Motor neuron (in vitro differentiated cells): Measurements from ENCODE around the gene SLC22A13. TPM values are rescaled to one million over a fixed set of nuclear protein-coding genes. Genes with fewer than 3 reads are reported as not detected.

ENCODE experiments used
- ATAC-seq, 8 experiments: fragments of 200-7000 bp; cut with Tn5 transposase; replicated peaks in 6 of 8; 2 replicates each; pipeline ENCODE4 v1.8.0; 2021; ENCODE audit warnings: mild to moderate bottlenecking in 8 of 8, moderate library complexity in 8 of 8
- H3K27ac ChIP-seq, 2 donors: fragments of 250-450 bp; sonication (Bioruptor Pico); 2 replicates each; pipeline ENCODE4 v1.9.0; 2021; ENCODE audit warnings: antibody characterized with exemption in 2 of 2, mild to moderate bottlenecking in 2 of 2, moderate library complexity in 1 of 2
- H3K4me1 ChIP-seq, 2 donors: fragments of 250-450 bp; sonication (Bioruptor Pico); replicated peaks in 1 of 2; 2 replicates each; pipeline ENCODE4 v1.6.1; 2021; ENCODE audit warnings: antibody characterized with exemption in 2 of 2, mild to moderate bottlenecking in 2 of 2, moderate library complexity in 1 of 2
- H3K4me3 ChIP-seq, 5 donors: fragments of 250-450 bp; sonication (Bioruptor Pico); 2 replicates each; pipeline ENCODE4 v1.9.0; 2021; ENCODE audit warnings: antibody characterized with exemption in 5 of 5, mild to moderate bottlenecking in 5 of 5, moderate library complexity in 4 of 5
- WGBS, 10 experiments: fragments of 450-650 bp; shearing (Covaris generic); methylation state at CpG; one replicate each; pipeline ENCODE4 v1.0.0; 2022; 5-methylcytosine and 5-hydroxymethylcytosine counted together
- in situ Hi-C, 9 experiments: fragments of 400-800 bp; cut with MboI; loops; one replicate each; pipeline ENCODE4 v1.15.0; 2021; ENCODE audit warnings: low sequenced_read_pairs in 9 of 9, low pct_unique_long_range_greater_than_20kb in 2 of 9; ENCODE audit not compliant: unreplicated experiment in 9 of 9
- total RNA-seq, 8 experiments: library from RNA; unstranded; fragments of 300-600 nt; gene quantifications; 2 replicates each; pipeline versions ENCODE4 v1.2.3 to v1.2.4, GENCODE V29; 2022

The SLC22A13 gene
- total RNA-seq, 8 experiments from 2014 or later, result 0.13 to 1.0 (median 0.36) TPM; not detected in 1

DNA sequence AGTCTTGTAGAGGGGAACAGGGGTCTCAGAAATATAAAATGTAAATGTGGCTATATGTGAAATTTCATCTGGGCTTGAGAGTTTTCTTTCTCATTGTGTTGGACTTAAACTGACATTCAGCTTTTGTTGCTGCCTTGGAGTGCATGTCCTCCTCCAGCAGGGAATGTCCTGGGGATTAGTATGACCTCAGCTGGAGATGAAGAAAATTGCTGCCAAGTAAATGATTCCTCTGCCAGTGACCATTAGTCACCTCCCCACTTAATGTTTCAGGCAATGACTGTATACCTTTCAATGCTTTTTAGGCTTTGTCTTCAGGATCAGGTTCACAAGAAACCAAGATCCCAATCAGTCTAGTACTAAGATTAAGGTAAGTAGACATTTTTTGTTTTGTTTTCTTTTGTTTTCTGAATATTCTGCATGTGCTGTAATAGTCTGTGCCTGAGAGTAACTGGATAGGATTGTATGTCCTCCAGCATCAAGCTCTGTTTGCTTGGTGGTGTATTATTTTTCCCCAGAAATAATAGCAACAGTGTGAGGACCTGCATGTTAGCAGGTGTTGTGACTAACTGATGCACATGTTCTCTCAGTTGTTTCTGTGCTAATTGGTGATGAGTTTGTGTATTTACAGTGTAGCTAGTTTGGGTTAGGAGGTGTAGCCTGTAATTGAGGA lies 18.1 kb upstream of the SLC22A13 start:
- in situ Hi-C loops, result no loop called here
- Histone ChIP-seq H3K4me1 (peaks cover 0 to 2% of the 10 kb centered on the region in 2 donors), H3K27ac (no peak overlapping the region), H3K4me3 (no peak overlapping the region)
- ATAC-seq, result peak in 7 of 8 experiments; percentile 46 to 100 (median 90)

DNA sequence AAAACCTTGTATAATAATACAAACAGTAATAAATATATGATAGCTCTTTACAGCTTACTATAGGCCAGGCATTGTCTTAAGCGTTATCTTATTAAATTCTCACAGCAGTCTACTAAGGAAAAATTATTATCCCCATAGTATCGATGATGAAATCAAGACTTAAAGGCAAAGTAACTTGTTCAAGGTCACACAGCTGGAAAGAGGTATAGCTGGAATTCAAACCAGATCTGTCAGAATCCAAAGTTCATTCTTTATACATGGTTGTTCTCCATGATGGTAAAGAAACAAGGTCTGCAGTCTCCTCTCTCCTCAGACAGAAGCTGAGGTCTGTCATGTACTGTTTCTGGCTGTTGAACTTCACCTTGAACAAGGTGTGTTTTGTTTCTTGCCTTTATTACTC lies 15.4 kb upstream of the SLC22A13 start:
- Histone ChIP-seq H3K27ac (no peak overlapping the region), H3K4me1 (peaks cover 0 to 2% of the 10 kb centered on the region in 2 donors), H3K4me3 (no peak overlapping the region)
- no peak for ATAC-seq
- 30 to 100% (median 100%) methylated on average over 1 to 2 of the region's 2 CpGs; no CpG with 5 or more reads in 1 of the 10 experiments for WGBS, 10 experiments
- in situ Hi-C loops, result no loop called here

DNA sequence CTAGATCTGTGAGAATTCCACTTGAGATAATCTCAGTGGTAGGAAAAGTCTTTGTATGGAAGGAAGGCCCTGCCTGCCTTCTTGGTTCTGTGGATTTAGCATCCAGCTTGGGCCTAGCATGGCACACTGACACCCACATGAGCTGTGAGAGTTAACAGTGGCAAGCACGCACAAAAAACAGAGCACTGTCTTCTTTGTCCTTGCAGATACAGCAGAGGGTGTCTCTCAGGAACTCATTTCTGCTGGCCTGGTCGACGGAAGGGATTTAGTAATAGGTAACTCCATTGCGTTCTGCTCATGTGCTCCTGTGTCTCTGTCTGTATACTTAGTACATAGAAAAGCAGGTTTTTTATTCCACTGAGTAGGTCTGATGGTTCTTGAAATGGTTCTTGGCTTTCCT lies 14.4 kb upstream of the SLC22A13 start:
- 83 to 100% (median 96%) methylated on average over 1 to 4 of the region's 4 CpGs; no CpG with 5 or more reads in 1 of the 10 experiments for WGBS, 10 experiments

DNA sequence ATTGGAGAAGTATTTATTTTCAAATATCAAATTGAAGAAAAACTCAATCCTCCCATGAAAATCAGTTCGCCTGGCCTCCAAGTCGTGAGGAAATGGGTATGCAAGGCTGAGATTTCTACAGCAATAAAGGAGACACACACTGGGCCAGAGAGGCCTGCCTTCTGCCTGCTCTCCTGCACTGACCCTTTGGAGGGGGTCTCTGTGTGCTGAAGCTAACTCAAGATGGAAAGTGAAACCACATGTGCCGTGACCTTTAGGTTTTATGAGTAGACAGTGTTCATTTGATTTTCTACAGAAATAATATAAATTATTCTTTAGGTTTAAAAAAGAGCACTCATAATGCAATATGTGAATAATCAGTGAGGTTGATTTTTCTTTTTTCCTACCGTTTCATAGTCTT lies 11.9 kb upstream of the SLC22A13 start:
- Histone ChIP-seq H3K27ac (no peak overlapping the region), H3K4me1 (peaks cover 3% of the 10 kb centered on the region in 2 donors), H3K4me3 (no peak overlapping the region)
- 79 to 100% (median 92%) methylated on average over 2 to 4 of the region's 4 CpGs; no CpG with 5 or more reads in 1 of the 10 experiments for WGBS, 10 experiments
- ATAC-seq, result no peak
- in situ Hi-C loops, result no loop called here

More for the DNA sequence above, 14.4 kb upstream of the SLC22A13 start:
- Histone ChIP-seq H3K4me3 (no peak overlapping the region), H3K27ac (no peak overlapping the region), H3K4me1 (peaks cover 0 to 2% of the 10 kb centered on the region in 2 donors)
- in situ Hi-C loops, result no loop called here
- ATAC-seq, result no peak

DNA sequence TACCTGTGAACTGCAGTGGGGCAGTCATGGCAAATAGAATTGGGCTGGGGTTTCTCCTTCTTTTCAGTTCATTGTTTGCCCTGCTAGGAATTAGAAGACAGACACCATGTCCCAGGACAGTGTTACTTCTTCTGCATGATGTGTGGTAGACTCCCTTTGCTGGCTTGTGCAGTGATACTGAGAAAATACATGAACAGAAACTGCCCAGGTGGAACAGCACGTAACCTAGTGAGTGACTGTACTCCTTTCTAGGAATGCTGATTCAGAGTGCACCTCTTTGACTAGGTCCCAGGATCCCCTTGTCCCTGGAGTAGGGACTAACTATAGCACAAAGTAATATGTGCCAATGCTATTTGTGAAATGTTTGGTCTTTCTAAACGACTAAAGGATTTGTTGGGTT lies 10.7 kb upstream of the SLC22A13 start:
- Histone ChIP-seq H3K4me1 (peaks cover 3% of the 10 kb centered on the region in 2 donors), H3K27ac (no peak overlapping the region), H3K4me3 (no peak overlapping the region)
- ATAC-seq, result no peak
- in situ Hi-C loops, result no loop called here
- WGBS, 10 experiments, result 82 to 100% (median 100%) methylated on average over 1 to 2 of the region's 2 CpGs; no CpG with 5 or more reads in 1 of the 10 experiments

DNA sequence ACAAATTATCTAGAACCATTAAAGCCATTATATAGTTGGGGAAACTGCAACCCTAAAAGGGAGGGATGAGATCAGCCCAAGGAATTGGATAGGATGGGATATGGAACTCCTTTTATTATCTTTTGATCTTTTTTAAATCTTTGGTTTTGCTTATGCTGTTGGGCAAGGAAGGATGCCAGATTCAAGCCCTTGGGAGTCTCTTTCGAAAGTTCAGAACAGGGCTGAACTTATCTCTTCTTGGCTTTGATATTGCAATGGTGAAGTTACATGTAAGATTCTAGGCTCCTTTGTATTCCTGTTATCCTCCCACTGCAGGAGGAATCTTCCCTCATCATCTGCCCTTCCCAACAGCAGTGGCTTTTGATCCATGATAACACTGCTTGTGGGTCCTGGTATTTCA lies 10.0 kb upstream of the SLC22A13 start:
- in situ Hi-C loops, result no loop called here
- Histone ChIP-seq H3K4me3 (no peak overlapping the region), H3K4me1 (peaks cover 3% of the 10 kb centered on the region in 2 donors), H3K27ac (no peak overlapping the region)
- WGBS, 10 experiments, result 82 to 100% (median 96%) methylated on average over 1 of the region's 1 CpG; no CpG with 5 or more reads in 4 of the 10 experiments
- ATAC-seq, result no peak

DNA sequence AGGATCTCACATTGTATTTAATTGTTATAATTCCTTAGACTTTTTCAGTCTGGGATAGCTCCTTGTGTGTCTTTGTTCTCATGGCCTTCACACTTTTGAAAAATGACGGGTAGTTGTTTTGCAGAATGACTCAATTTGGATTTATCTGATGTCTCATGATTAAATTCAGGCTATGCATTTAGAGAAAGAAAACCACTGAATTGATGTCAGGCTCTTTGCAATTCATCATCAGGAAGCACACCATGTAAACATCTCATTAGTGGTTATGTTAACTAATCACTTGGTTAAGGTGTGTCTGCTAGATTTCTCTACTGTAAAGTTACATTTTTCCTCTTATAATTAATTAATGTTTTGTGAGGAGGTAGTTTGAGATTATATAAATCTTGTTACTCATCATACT lies 8.0 kb upstream of the SLC22A13 start:
- H3K4me3 ChIP-seq, result no peak overlapping the region
- no peak overlapping the region for H3K27ac ChIP-seq
- peak in 4 of 8 experiments; percentile 18 to 89 (median 61) for ATAC-seq
- 0 to 100% (median 57%) methylated on average over 1 of the region's 1 CpG; no CpG with 5 or more reads in 3 of the 10 experiments for WGBS, 10 experiments
- peaks cover 3% of the 10 kb centered on the region in 2 donors for H3K4me1 ChIP-seq
- in situ Hi-C loops, result no loop called here

DNA sequence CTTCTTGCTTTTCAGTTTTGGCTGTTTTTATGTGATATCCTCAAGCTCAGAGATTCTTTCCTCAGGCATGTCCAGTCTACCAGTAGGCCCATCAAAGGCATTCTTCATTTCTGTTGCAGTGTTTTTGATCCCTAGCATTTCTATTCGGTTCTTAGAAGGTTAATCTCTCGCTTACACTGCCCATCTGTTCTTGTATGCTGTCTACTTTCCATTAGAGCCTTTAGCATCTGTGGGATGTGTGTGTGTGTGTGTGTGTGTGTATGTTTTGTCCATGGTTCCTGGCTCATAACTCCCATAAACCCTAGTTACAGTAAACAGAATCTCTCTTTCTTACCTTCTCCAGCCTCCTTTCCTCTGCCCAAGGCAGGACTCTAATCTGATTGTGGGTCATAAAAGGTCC lies 5.1 kb upstream of the SLC22A13 start:
- Histone ChIP-seq H3K4me1 (peaks cover 3 to 12% of the 10 kb centered on the region in 2 donors), H3K4me3 (no peak overlapping the region), H3K27ac (no peak overlapping the region)
- 86 to 100% (median 98%) methylated on average over 1 to 2 of the region's 2 CpGs; no CpG with 5 or more reads in 2 of the 10 experiments for WGBS, 10 experiments
- no peak for ATAC-seq
- in situ Hi-C loops, result loop anchor here in 1 of 9 experiments (10.0 kb wide), 1 partner anchor 224 kb away; no protein-coding TSS in a partner anchor

DNA sequence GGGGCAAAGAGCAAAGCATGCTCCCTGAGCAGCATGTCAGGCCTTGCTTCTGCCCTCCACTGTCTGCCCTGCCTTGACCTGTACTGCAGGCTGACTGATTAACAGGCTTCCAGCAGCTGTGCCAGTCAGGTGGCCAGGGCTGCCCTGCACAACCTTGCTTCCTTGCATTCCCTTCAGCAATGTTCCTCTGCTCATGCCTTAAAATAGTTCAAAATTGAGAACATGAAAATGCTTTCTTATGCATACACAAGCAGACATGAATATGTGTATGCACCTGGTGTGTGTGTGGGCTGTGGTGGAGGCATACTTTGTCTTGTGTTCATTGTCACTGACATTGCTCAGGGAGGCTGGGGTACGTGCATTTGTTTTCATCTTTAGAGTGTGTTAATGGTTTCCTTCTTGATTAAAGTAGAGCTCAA lies 1.2 kb upstream of the SLC22A13 start:
- WGBS, 10 experiments, result 0% methylated on average over 1 of the region's 1 CpG; no CpG with 5 or more reads in 9 of the 10 experiments
- Histone ChIP-seq H3K27ac (no peak overlapping the region), H3K4me1 (peaks cover 0 to 9% of the 10 kb centered on the region in 2 donors), H3K4me3 (no peak overlapping the region)
- ATAC-seq, result peak; percentile 49 to 85 (median 56)
- in situ Hi-C loops, result loop anchor here in 1 of 9 experiments (10.0 kb wide), 1 partner anchor 220 kb away; no protein-coding TSS in a partner anchor

DNA sequence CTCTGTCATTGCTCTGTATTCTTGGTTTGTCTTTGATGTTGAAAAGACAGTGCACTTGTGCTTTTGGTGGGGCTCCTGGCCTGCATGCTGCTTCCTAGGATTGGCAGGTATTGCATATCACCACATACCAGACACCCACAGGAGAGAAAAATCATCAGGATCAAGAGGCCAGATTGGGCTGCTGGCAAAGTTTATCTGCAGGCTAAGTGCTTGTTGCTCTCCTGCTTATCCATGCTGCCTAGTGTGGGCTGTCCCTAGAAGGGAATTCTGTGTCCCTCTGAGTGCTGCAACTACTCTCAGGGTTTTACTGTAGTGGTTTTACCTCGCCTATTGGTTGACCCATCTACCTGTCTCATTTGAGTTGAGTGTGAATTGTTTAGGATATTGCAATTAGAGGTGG lies 833 bp upstream of the SLC22A13 start:
- in situ Hi-C loops, result loop anchor here in 1 of 9 experiments (10.0 kb wide), 1 partner anchor 220 kb away; no protein-coding TSS in a partner anchor
- no peak for ATAC-seq
- peaks cover 0 to 9% of the 10 kb centered on the region in 2 donors for H3K4me1 ChIP-seq
- H3K27ac ChIP-seq, result no peak overlapping the region
- WGBS, 10 experiments, result 57% methylated on average over 1 of the region's 1 CpG; no CpG with 5 or more reads in 9 of the 10 experiments
- H3K4me3 ChIP-seq, result no peak overlapping the region

DNA sequence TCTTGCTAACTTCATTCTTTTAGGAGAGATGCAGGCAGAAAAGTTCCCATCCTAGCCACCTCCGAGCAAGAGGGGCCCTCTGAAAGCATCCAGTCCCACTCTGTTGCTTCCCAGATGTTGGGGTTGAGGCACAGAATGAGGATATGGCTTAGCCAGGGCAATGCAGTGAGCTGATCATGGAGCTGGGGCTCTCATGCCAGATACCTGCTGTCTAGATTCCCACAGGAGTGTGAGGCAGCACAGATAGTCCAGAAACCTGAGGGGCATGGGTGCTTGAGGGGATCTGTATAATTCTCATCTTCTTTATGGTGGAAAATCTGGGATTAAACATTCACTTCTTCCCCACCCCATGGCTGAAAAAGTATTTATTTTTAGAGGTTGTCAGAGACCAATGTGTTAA lies 1.2 kb downstream of the SLC22A13 start:
- H3K27ac ChIP-seq, result no peak overlapping the region
- WGBS, 10 experiments, result 40 to 100% (median 71%) methylated on average over 1 of the region's 1 CpG; no CpG with 5 or more reads in 3 of the 10 experiments
- H3K4me1 ChIP-seq, result peaks cover 0 to 9% of the 10 kb centered on the region in 2 donors
- in situ Hi-C loops, result loop anchor here in 1 of 9 experiments (10.0 kb wide), 1 partner anchor 218 kb away; no protein-coding TSS in a partner anchor
- no peak overlapping the region for H3K4me3 ChIP-seq
- no peak for ATAC-seq

DNA sequence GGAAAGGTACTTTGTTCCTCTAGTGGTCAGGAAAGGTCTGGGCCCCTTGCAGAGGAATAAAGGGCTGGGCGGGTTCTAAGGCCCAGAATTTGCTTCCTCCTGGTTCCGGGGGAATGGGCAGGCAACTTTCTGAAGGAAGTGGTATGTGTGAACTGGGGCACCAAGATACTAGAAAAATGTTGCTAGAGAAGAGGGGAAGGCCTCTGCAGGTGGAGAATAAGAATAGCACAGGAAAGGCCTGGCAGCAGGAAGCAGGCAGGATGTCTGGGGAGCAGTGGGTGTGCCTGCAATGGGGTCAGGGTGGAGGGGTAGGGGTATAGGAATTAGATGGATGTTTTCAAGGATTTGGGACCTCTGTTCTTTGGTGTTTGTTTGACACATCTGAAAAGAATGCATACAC lies 2.0 kb downstream of the SLC22A13 start:
- WGBS, 10 experiments, result 60 to 83% (median 76%) methylated on average over 1 to 2 of the region's 2 CpGs; no CpG with 5 or more reads in 7 of the 10 experiments
- no peak for ATAC-seq

DNA sequence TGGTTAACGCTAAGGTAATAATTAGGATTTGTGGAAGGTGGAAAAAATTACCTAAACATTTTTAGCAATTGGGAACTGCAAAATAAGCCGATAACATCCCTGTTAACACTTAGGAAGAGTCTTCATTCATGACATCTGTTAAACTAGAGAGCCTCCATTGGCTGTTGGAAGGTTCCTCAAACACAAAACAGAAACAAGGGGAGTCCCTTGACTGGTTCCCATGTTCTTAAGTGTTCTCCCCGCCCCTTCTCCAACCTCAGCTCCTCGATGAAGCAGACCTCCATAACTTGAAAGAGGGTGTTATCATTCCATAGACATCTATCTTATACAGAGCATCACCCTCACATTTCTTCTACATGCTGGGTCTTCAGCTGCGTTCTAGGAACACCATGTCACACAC lies 2.5 kb downstream of the SLC22A13 start:
- Histone ChIP-seq H3K27ac (no peak overlapping the region), H3K4me1 (peaks cover 4 to 21% of the 10 kb centered on the region in 2 donors), H3K4me3 (no peak overlapping the region)
- in situ Hi-C loops, result loop anchor here in 1 of 9 experiments (10.0 kb wide), 1 partner anchor 217 kb away; no protein-coding TSS in a partner anchor
- ATAC-seq, result no peak
- 57 to 100% (median 81%) methylated on average over 1 to 5 of the region's 5 CpGs; no CpG with 5 or more reads in 2 of the 10 experiments for WGBS, 10 experiments

More for the DNA sequence above, 2.0 kb downstream of the SLC22A13 start:
- H3K4me3 ChIP-seq, result no peak overlapping the region
- no peak overlapping the region for H3K27ac ChIP-seq
- H3K4me1 ChIP-seq, result peaks cover 2 to 17% of the 10 kb centered on the region in 2 donors
- in situ Hi-C loops, result loop anchor here in 1 of 9 experiments (10.0 kb wide), 1 partner anchor 217 kb away; no protein-coding TSS in a partner anchor
